OCI-LY3 (cell line): ENCODE data around the gene PASK.

ENCODE experiments used
- H2AFZ ChIP-seq: fragments of 200-600, 300-600 bp; shearing (Covaris generic); 2 replicates; pipeline ENCODE4 v1.6.0; 2014; ENCODE audit warnings: antibody characterized with exemption, low read depth, low read length
- H3K27ac ChIP-seq: fragments of 200-600, 300-600 bp; sonication (generic); 2 replicates; pipeline ENCODE4 v1.5.1; 2014; ENCODE audit warnings: mild to moderate bottlenecking, low read length, moderate library complexity, mixed read lengths
- H3K27me3 ChIP-seq: fragments of 200-600, 300-600 bp; sonication (generic); 2 replicates; pipeline ENCODE4 v1.6.1; 2014; ENCODE audit warnings: low read depth, low read length, mixed read lengths
- H3K36me3 ChIP-seq: fragments of 200-600, 300-600 bp; sonication (generic); replicated peaks from 2 replicates; pipeline ENCODE3; 2014; ENCODE audit warnings: low read depth, low read length, mixed read lengths
- H3K4me1 ChIP-seq: fragments of 300-600, 200-600 bp; sonication (generic); 2 replicates; pipeline ENCODE4 v1.6.1; 2014; ENCODE audit warnings: low read length, mixed read lengths
- H3K4me2 ChIP-seq: fragments of 200-600, 300-600 bp; sonication (generic); 2 replicates; pipeline ENCODE4 v1.6.1; 2014; ENCODE audit warnings: low read length, mixed read lengths
- H3K4me3 ChIP-seq: fragments of 300-600, 200-600 bp; sonication (generic); 2 replicates; pipeline ENCODE4 v1.5.1; 2014; ENCODE audit warnings: antibody characterized with exemption, mild to moderate bottlenecking, low read length, moderate library complexity
- H3K79me2 ChIP-seq: fragments of 300-600, 200-600 bp; shearing (Covaris generic); 2 replicates; pipeline ENCODE4 v1.6.1; 2014; ENCODE audit warnings: mild to moderate bottlenecking, low read length, mixed read lengths
- H3K9ac ChIP-seq: fragments of 300-600, 200-600 bp; shearing (Covaris generic); 2 replicates; pipeline ENCODE4 v1.6.0; 2014; ENCODE audit warnings: mild to moderate bottlenecking, low read length, moderate library complexity
- H3K9me3 ChIP-seq: fragments of 200-600, 300-600 bp; shearing (Covaris generic); 2 replicates; pipeline ENCODE4 v1.6.1; 2014; ENCODE audit warnings: low read length, mixed read lengths; ENCODE audit not compliant: insufficient read depth
- H4K20me1 ChIP-seq: fragments of 200-600, 300-600 bp; sonication (generic); 2 replicates; pipeline ENCODE4 v1.6.1; 2016; ENCODE audit warnings: low read length, mixed read lengths; ENCODE audit not compliant: insufficient read depth
- EZH2phosphoT487 ChIP-seq: fragments of 200-600 bp; shearing (Covaris generic); IDR thresholded peaks from 2 replicates; pipeline ENCODE4 v1.6.1; 2018; ENCODE audit warnings: antibody characterized with exemption, mixed run types, low read depth
- TF ChIP-seq, protein P1 (sequence below): fragments of 200-600, 300-600 bp; sonication (generic); IDR thresholded peaks from 2 replicates; pipeline ENCODE4 v1.5.1; 2014; ENCODE audit warnings: antibody characterized with exemption, low read length, low read depth

PASK gene

DNA sequence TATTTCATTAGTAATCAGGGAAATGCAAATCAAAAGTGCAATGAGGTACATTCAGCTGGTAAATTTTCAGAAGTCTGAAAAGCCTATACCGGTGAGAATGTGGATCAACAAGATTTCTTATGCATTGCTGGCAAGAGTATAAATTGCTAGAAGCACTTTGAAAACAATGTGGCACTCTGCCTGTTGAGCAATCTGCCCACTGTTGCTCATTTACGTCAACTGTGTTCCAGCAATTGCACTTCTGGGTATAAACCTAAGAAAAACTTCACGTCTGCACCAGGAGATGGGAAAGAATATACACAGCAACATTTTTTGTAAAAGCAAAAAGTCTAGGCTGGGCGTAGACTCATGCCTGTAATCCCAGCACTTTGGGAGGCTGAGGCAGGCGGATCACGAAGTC, 88.0 kb downstream of the PASK start:
- Histone ChIP-seq H3K9ac (no peak overlapping the region), H3K27me3 (no peaks in the 10 kb centered on the region), H2AFZ (no peak overlapping the region), H3K79me2 (no peaks in the 10 kb centered on the region), H3K9me3 (no peaks in the 10 kb centered on the region), H3K27ac (no peak overlapping the region), H3K4me2 (no peak overlapping the region), H3K4me1 (peaks cover 4% of the 10 kb centered on the region), H3K36me3 (no peaks in the 10 kb centered on the region), H4K20me1 (no peaks in the 10 kb centered on the region), H3K4me3 (no peak overlapping the region)
- TF ChIP-seq, protein P1, sequence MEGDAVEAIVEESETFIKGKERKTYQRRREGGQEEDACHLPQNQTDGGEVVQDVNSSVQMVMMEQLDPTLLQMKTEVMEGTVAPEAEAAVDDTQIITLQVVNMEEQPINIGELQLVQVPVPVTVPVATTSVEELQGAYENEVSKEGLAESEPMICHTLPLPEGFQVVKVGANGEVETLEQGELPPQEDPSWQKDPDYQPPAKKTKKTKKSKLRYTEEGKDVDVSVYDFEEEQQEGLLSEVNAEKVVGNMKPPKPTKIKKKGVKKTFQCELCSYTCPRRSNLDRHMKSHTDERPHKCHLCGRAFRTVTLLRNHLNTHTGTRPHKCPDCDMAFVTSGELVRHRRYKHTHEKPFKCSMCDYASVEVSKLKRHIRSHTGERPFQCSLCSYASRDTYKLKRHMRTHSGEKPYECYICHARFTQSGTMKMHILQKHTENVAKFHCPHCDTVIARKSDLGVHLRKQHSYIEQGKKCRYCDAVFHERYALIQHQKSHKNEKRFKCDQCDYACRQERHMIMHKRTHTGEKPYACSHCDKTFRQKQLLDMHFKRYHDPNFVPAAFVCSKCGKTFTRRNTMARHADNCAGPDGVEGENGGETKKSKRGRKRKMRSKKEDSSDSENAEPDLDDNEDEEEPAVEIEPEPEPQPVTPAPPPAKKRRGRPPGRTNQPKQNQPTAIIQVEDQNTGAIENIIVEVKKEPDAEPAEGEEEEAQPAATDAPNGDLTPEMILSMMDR: no peak
- no peak for TF ChIP-seq EZH2phosphoT487
